Smooth muscle cell (in vitro differentiated cells): ENCODE data around the gene TSLP. TPM values are rescaled to one million over a fixed set of nuclear protein-coding genes. Genes with fewer than 3 reads are reported as not detected.

ENCODE experiments used
- DNase-seq: peaks from one replicate; lab custom pipeline; 2025; ENCODE audit not compliant: unreplicated experiment; lab: John Stamatoyannopoulos, UW
- H2AFZ ChIP-seq: fragments of 200-600 bp; sonication (generic); 2 replicates; pipeline ENCODE4 v1.6.0; 2016; ENCODE audit warnings: antibody characterized with exemption, low read depth, mild to moderate bottlenecking
- H3F3A ChIP-seq: fragments of 200-600 bp; sonication (generic); 2 replicates; pipeline ENCODE4 v1.6.0; 2017; ENCODE audit warnings: antibody characterized with exemption, low read depth
- H3K27ac ChIP-seq: fragments of 200-600 bp; sonication (generic); 2 replicates; pipeline ENCODE4 v1.5.1; 2016; ENCODE audit warnings: low read depth, mild to moderate bottlenecking
- H3K27me3 ChIP-seq: fragments of 200-600 bp; sonication (generic); 2 replicates; pipeline ENCODE4 v1.6.1; 2016; ENCODE audit warnings: low read depth, mild to moderate bottlenecking
- H3K36me3 ChIP-seq: fragments of 200-600 bp; sonication (generic); 2 replicates; pipeline ENCODE4 v1.5.1; 2016; ENCODE audit warnings: low read depth
- H3K4me1 ChIP-seq: fragments of 200-600 bp; sonication (generic); 2 replicates; pipeline ENCODE4 v1.5.1; 2016; ENCODE audit warnings: low read depth
- H3K4me2 ChIP-seq: fragments of 200-600 bp; sonication (generic); 2 replicates; pipeline ENCODE4 v1.6.0; 2016; ENCODE audit warnings: mild to moderate bottlenecking
- H3K4me3 ChIP-seq: fragments of 200-600 bp; sonication (generic); 2 replicates; pipeline ENCODE4 v1.5.1; 2016; ENCODE audit warnings: mild to moderate bottlenecking
- H3K79me2 ChIP-seq: fragments of 200-600 bp; sonication (generic); 2 replicates; pipeline ENCODE4 v1.6.0; 2016; ENCODE audit warnings: low read depth, mild to moderate bottlenecking
- H3K9ac ChIP-seq: fragments of 200-600 bp; sonication (generic); 2 replicates; pipeline ENCODE4 v1.6.0; 2016; ENCODE audit warnings: low read depth
- H3K9me3 ChIP-seq: fragments of 200-600 bp; sonication (generic); replicated peaks from 2 replicates; pipeline ENCODE4 v1.5.1; 2016; ENCODE audit warnings: low read depth
- H4K20me1 ChIP-seq: fragments of 200-600 bp; sonication (generic); 2 replicates; pipeline ENCODE4 v1.6.0; 2016; ENCODE audit warnings: low read depth
- CTCF ChIP-seq: fragments of 200-600 bp; sonication (generic); IDR thresholded peaks from 2 replicates; pipeline ENCODE4 v1.5.1; 2017; ENCODE audit warnings: borderline replicate concordance, mild to moderate bottlenecking, antibody characterized with exemption; ENCODE audit not compliant: insufficient read depth, poor library complexity, severe bottlenecking
- WGBS: methylation state at CpG from one replicate; pipeline ENCODE4 v1.1.7; 2016; ENCODE audit warnings: low lambda C conversion rate; 5-methylcytosine and 5-hydroxymethylcytosine counted together
- polyA plus RNA-seq: library from polyadenylated mRNA; unstranded; fragments of >200 nt; fragmentation: Nextera tagmentation; extraction: Ambion mirVana; gene quantifications from 2 replicates; pipeline ENCODE4 v1.2.1, GENCODE V29; 2016
- total RNA-seq: library from RNA; depleted of rRNA; stranded (reverse); fragments of >200 nt; gene quantifications from 2 replicates; pipeline ENCODE4 v1.2.3, GENCODE V29; 2014

The TSLP gene
- total and polyA plus RNA-seq, 2 experiments from 2014 or later, result 1.2 to 1.8 TPM

- peaks cover 37% of the 10 kb centered on the region for H3K79me2 ChIP-seq
- no peak overlapping the region for H3K9ac ChIP-seq
- H3K36me3 ChIP-seq, result peaks cover 8% of the 10 kb centered on the region
- TF ChIP-seq CTCF, result no peak
- H3K4me3 ChIP-seq, result no peak overlapping the region
- no peak overlapping the region for H3K27ac ChIP-seq
- no peak overlapping the region for H3K4me2 ChIP-seq
- H3K4me1 ChIP-seq, result peaks cover 13% of the 10 kb centered on the region
- no peaks in the 10 kb centered on the region for H3K9me3 ChIP-seq
- no peaks in the 10 kb centered on the region for H3K27me3 ChIP-seq
- H4K20me1 ChIP-seq, result peaks cover 15% of the 10 kb centered on the region
- no peak overlapping the region for H2AFZ ChIP-seq
- H3F3A ChIP-seq, result no peaks in the 10 kb centered on the region
- 100% methylated on average over 1 of the region's 1 CpG for WGBS
- DNase-seq, result no peak
These were observed 24.5 kb downstream of the TSLP start for GRCh38 chr5:111095982-111096381.

GRCh38 chr5:111099058-111099778 is 27.7 kb downstream of the TSLP start:
- no peak for TF ChIP-seq CTCF
- H3K4me2 ChIP-seq, result no peak overlapping the region
- DNase-seq, result no peak
- H2AFZ ChIP-seq, result no peak overlapping the region
- no peaks in the 10 kb centered on the region for H3K27me3 ChIP-seq
- peaks cover 5% of the 10 kb centered on the region for H4K20me1 ChIP-seq
- no peak overlapping the region for H3K9ac ChIP-seq
- H3K4me3 ChIP-seq, result no peak overlapping the region
- H3K27ac ChIP-seq, result no peak overlapping the region
- H3F3A ChIP-seq, result no peaks in the 10 kb centered on the region
- peaks cover 28% of the 10 kb centered on the region for H3K36me3 ChIP-seq
- H3K9me3 ChIP-seq, result no peaks in the 10 kb centered on the region
- H3K4me1 ChIP-seq, result peaks cover under 1% of the 10 kb centered on the region
- peaks cover 19% of the 10 kb centered on the region for H3K79me2 ChIP-seq
- WGBS, result 81% methylated on average over 1 of the region's 1 CpG

- Histone ChIP-seq H3K4me2 (no peak overlapping the region), H3K9me3 (no peaks in the 10 kb centered on the region), H3F3A (no peaks in the 10 kb centered on the region), H3K9ac (no peak overlapping the region), H4K20me1 (peaks cover 4% of the 10 kb centered on the region), H3K4me1 (no peaks in the 10 kb centered on the region), H3K79me2 (no peaks in the 10 kb centered on the region), H3K4me3 (no peak overlapping the region), H3K36me3 (peaks cover 68% of the 10 kb centered on the region), H2AFZ (no peak overlapping the region), H3K27ac (no peak overlapping the region), H3K27me3 (no peaks in the 10 kb centered on the region)
- DNase-seq, result no peak
- no peak for TF ChIP-seq CTCF
- 98% methylated on average over 2 of the region's 2 CpGs for WGBS
These were observed 34.9 kb downstream of the TSLP start for GRCh38 chr5:111106320-111106948.
